DMS114 treated with DMSO at 0.1 percent for 48 hours (cell line): Measurements from ENCODE around the gene STARD13.

Experiments used
- DNase-seq: peaks from one replicate; lab custom pipeline; 2025; ENCODE audit not compliant: unreplicated experiment; lab: John Stamatoyannopoulos, UW

The STARD13 gene

GRCh38 chr13:33277946-33278345 lies 7.6 kb downstream of the STARD13 start:
- no peak for DNase-seq

- DNase-seq = no peak
Measured at GRCh38 chr13:33277037-33277740, 8.4 kb downstream of the STARD13 start.

- DNase-seq = no peak
Measured at GRCh38 chr13:33276570-33276969, 9.0 kb downstream of the STARD13 start.

- no peak for DNase-seq
Measured at GRCh38 chr13:33275916-33276315, 9.6 kb downstream of the STARD13 start.

- DNase-seq = no peak
Measured at GRCh38 chr13:33274264-33274663, 11.3 kb downstream of the STARD13 start.

- no peak for DNase-seq
Measured at GRCh38 chr13:33272531-33273124, 12.9 kb downstream of the STARD13 start.

GRCh38 chr13:33271759-33272158 lies 13.8 kb downstream of the STARD13 start:
- DNase-seq = no peak

GRCh38 chr13:33270895-33271538 lies 14.5 kb downstream of the STARD13 start:
- DNase-seq = no peak

- DNase-seq = no peak
Measured at GRCh38 chr13:33265607-33266006, 19.9 kb downstream of the STARD13 start.

- DNase-seq = no peak
Measured at GRCh38 chr13:33265133-33265532, 20.4 kb downstream of the STARD13 start.

GRCh38 chr13:33264620-33264978 lies 21.0 kb downstream of the STARD13 start:
- no peak for DNase-seq

GRCh38 chr13:33263976-33264619 lies 21.5 kb downstream of the STARD13 start:
- no peak for DNase-seq

GRCh38 chr13:33263484-33263883 lies 22.1 kb downstream of the STARD13 start:
- no peak for DNase-seq

- no peak for DNase-seq
Measured at GRCh38 chr13:33262997-33263396, 22.6 kb downstream of the STARD13 start.

- DNase-seq = no peak
Measured at GRCh38 chr13:33262594-33262993, 23.0 kb downstream of the STARD13 start.

- no peak for DNase-seq
Measured at GRCh38 chr13:33262062-33262487, 23.5 kb downstream of the STARD13 start.

- DNase-seq = no peak
Measured at GRCh38 chr13:33261387-33262061, 24.0 kb downstream of the STARD13 start.

- no peak for DNase-seq
Measured at GRCh38 chr13:33260168-33261098, 25.1 kb downstream of the STARD13 start.

- DNase-seq = no peak
Measured at GRCh38 chr13:33259296-33259695, 26.3 kb downstream of the STARD13 start.

GRCh38 chr13:33258808-33259193 lies 26.8 kb downstream of the STARD13 start:
- no peak for DNase-seq
